HG02884 (cell line): ENCODE measurements around the gene COX6B2.
"Not testable (repeated sequence)": the region's sequence is repeated elsewhere in the genome, so short reads cannot be mapped to it uniquely, and the experiment has no call there.

Experiments
- ATAC-seq: cut with Tn5 transposase; IDR thresholded peaks from one replicate; pipeline ENCODE4 v1.9.1; 2021; ENCODE audit warnings: mild to moderate bottlenecking, moderate library complexity; ENCODE audit not compliant: unreplicated experiment

The COX6B2 gene

GRCh38 chr19:55345101-55345817 lies 9.3 kb downstream of the COX6B2 start:
- ATAC-seq = no peak

DNA sequence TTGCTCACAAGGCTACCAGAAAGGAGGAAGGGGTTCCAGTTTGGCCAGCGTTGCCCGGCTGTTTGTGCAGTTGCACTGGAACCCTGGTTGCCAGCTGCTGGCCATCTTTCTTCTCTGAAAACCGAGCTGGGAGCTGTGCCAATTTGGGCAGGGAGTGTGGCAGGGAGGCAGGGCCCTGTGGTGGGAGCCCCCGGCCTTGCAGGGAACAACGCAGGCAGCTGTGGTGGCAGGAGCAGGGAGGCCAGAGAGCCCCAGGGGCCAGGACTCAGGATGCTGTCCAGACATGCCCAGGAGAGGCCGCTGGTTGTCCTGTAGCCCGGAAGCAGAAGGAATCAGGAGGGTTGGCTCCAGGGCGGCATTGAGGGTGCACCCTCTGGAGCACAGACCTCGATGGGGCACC lies 10.1 kb downstream of the COX6B2 start:
- ATAC-seq = no peak

- ATAC-seq = no peak
Measured at GRCh38 chr19:55341595-55342531, 12.7 kb downstream of the COX6B2 start.

- no peak for ATAC-seq
Measured at GRCh38 chr19:55341171-55341588, 13.3 kb downstream of the COX6B2 start.

- no peak for ATAC-seq
Measured at GRCh38 chr19:55340784-55341147, 13.8 kb downstream of the COX6B2 start.

DNA sequence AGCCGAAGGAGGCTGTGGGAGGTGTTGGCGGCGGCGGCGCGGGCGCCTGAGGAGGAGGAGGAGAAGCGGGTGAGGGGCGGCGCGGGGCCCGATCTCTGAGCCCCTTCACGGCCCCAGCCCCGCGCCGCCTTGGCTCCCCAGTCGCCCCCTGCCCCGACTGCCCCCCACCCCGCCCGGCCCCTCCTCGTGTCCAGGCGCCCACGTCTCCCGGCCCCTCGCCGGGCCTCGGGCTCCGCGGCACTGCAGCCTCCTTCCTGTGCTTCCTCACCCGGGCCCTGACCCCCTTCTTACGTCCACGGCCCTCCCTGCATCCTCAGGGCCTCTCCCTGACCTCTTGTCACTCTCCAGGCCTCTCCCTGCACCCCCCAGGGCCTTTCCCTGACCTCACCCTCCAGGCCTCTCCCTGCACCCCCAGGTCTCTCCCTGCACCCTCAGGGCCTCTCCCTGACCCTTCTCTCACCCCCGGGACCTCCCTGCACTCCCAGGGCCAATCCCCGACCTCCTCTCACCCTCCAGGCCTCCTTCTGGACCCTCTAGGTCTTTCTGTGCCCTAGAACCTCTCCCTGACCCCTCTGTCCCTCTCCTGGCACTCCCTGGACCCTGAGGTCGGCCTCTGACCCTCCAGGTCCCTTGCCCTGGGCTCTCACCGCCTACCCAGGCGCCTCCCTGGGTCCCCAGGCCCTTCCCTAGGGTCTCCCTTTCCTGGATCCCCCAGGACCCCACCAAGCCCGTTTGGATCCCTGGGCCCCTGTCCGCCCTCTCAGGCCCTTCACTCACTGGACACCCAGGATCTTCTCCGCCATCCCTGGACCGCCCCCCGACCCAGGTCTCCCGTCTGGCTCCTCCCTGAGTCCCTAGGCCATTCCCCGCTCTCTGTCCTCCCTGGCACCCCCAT lies 14.4 kb downstream of the COX6B2 start:
- no peak for ATAC-seq

- peak; percentile 81 for ATAC-seq
Measured at GRCh38 chr19:55339105-55339888, 15.2 kb downstream of the COX6B2 start, which contains the start of gene KMT5C. KMT5C (plus strand) TSS chr19:55339876; CDS start chr19:55341937, 2,061 bp downstream.

DNA sequence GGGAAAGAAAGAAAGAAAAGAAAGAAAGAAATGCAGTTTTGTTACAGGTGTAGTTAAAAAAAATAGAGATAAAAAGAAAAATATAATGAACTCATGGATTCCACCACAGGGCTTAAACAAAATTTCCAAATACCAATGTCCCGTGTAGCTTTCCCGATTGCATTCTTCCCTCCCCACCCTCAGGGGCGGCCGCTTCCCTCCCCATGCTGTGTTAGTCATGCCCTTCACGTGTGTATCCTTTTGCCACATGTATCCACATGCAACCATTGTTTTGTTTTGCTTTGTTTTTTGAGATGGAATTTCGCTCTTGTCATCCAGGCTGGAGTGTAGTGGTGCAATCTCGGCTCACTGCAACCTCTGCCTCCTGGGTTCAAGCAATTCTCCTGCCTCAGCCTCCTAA lies 18.4 kb downstream of the COX6B2 start:
- ATAC-seq = no peak

DNA sequence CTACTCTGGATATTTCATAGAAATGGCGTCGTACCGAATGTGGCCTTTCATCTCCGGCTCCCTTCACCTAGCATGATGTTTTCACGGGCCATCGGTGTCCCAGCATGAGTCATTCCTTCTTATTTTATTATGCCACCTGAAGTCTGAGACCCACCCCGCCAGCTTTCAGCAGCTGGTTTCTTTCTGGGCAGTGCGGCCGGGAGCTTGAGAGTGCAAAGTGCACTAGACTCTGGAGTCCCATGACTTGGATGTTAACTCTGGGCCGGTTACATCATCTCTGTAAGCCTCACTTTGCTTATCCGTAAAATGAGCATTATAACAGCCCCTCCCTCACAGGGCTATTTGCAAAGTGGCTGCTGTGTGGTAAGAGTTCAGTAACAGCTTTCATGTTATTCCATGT lies 20.6 kb downstream of the COX6B2 start:
- ATAC-seq = no peak

GRCh38 chr19:55329791-55330190 lies 24.7 kb downstream of the COX6B2 start:
- ATAC-seq = not testable (repeated sequence)

- not testable (repeated sequence) for ATAC-seq
Measured at GRCh38 chr19:55328774-55329318, 25.7 kb downstream of the COX6B2 start.

DNA sequence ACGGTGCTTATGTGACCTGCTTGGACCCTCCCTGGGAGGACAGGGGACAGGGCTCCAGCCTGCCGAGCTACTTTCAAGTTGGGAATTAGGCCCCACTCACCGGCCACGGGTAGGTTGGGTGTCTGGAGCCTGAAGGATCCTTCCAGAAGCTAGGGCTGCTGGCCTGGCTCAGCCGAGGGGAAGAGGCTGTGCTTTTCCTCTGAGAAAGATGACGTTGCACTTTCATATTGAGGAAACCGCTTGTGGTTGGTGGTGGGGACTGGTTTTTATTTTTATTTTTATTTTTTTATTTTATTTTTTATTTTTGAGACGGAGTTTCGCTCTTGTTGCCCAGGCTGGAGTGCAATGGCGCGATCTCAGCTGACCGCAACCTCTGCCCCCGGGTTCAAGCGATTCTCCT lies 29.3 kb downstream of the COX6B2 start, which contains the start of gene TMEM150B:
TSS of gene TMEM150B (minus strand) at position 170 of the 400 bp plus-strand sequence. CDS start 4,305 bp downstream, outside the sequence.
- no peak for ATAC-seq

GRCh38 chr19:55324662-55325061 lies 29.9 kb downstream of the COX6B2 start:
- ATAC-seq = no peak

GRCh38 chr19:55322204-55322885 lies 32.2 kb downstream of the COX6B2 start:
- ATAC-seq = no peak

DNA sequence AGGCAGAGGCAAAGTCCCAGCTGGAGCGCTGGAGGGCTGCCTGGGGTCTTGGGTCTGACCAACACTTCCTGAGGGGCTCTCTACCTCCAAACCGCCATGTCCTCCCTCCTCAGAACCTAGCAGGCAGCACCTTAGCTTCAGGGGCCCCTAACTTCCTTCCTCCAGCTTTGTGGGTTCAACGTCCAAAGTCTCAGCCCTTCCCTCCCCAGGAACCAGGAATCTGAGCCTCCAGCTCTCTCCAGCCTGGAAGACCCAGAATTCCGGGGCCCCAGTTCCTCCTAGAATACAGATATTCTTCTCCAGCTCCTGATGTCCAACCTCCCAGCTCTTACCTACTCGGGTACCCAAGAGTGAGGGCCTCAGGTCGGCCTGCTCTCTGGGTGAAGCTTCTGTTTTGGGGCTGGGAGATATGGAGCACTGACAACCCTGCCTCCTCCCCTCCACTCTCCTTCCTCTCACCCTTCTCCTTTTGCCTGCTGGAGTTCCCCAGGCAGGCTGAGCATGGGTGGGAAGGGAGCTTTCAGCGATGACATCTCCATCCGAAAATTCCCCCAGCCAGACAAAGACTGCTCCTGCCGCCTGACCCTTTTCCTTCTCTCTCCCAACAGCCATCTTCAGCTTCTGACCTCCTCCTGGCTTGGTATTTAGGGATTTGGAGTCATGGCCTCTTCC lies 32.9 kb downstream of the COX6B2 start:
- no peak for ATAC-seq

DNA sequence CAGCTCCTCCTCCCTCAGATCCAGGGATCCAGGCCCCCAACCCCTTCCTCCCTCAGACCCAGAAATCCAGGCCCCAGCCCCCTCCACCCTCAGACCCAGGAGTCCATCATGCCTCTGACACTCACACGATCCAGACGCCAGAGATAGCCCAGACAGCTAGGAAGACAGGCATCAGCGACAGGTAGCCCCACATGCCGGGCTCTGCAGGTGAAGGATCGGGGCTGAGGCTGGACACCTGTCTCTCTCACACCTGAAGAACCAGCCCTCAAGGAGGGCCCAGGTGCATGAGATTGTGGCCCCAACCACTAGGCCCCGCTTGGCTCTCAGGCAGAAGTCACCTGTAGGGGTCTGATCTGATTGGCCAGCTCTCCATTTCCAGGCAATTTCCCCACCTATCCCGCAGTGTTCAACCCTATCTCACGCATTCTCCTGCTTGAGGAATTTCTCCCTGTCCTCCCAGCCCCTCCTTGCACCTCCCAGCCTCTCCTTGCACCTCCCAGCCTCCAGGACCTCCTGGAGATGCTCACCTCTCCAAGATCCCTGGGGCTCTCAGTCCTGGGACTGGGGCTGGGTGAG lies 33.6 kb downstream of the COX6B2 start:
- no peak for ATAC-seq

DNA sequence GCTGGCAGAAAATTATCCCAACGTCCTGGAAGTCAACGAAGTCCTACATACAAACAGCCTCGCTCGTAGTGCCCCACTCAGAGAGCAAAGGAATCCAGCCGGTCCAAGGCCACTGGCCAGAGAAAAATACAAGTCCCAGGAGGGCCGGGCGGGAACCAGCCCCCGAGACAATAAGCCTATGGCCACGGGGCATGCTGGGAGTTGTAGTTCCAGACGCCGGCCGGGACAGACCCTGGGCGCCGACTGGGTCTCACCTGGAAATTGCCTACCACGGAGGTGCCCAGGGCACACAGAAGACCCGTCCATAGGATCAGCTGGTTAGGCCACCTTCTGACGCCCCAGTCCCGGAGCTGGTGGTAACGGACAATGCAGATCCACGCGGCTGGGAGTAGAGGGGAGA lies 34.7 kb downstream of the COX6B2 start:
- ATAC-seq = no peak

- no peak for ATAC-seq
Measured at GRCh38 chr19:55316646-55317045, 37.9 kb downstream of the COX6B2 start.
